Testis (tissue), 2 donors: ENCODE data around the gene RPS2.

Experiments
- POLR2A ChIP-seq: fragments of 450-650 bp; IDR thresholded peaks from one replicate; pipeline ENCODE4 v1.6.1; 2017; ENCODE audit warnings: antibody characterized with exemption, mild to moderate bottlenecking, moderate library complexity
- TF ChIP-seq, protein P1 (sequence below), 3 experiments: fragments of 450-650 bp in 2 of 3; fragments of 200-600 bp in 1 of 3; sonication (generic) in 1 of 3; IDR thresholded peaks; one replicate each; pipeline ENCODE4 v1.5.1; 2016 to 2019; ENCODE audit warnings: antibody characterized with exemption in 3 of 3, mild to moderate bottlenecking in 2 of 3, moderate library complexity in 1 of 3

- TF ChIP-seq, protein P1, sequence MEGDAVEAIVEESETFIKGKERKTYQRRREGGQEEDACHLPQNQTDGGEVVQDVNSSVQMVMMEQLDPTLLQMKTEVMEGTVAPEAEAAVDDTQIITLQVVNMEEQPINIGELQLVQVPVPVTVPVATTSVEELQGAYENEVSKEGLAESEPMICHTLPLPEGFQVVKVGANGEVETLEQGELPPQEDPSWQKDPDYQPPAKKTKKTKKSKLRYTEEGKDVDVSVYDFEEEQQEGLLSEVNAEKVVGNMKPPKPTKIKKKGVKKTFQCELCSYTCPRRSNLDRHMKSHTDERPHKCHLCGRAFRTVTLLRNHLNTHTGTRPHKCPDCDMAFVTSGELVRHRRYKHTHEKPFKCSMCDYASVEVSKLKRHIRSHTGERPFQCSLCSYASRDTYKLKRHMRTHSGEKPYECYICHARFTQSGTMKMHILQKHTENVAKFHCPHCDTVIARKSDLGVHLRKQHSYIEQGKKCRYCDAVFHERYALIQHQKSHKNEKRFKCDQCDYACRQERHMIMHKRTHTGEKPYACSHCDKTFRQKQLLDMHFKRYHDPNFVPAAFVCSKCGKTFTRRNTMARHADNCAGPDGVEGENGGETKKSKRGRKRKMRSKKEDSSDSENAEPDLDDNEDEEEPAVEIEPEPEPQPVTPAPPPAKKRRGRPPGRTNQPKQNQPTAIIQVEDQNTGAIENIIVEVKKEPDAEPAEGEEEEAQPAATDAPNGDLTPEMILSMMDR (IDR thresholded peaks at IDR 0.05): no peak
- no peak for TF ChIP-seq POLR2A
These were observed 49.6 kb downstream of the RPS2 start for GRCh38 chr16:1914988-1915387.
